KOPT-K1 (cell line): ENCODE data around the gene P4HTM.

Experiments used
- H3K27ac ChIP-seq: fragments of 200-600 bp; sonication (generic); 2 replicates; pipeline ENCODE4 v1.5.1; 2016; ENCODE audit warnings: antibody characterized with exemption, mild to moderate bottlenecking, low read depth, low read length; ENCODE audit not compliant: poor library complexity, severe bottlenecking
- H3K36me3 ChIP-seq: fragments of 200-600 bp; sonication (generic); 2 replicates; pipeline ENCODE4 v1.5.1; 2017; ENCODE audit warnings: antibody characterized with exemption, mild to moderate bottlenecking, low read length, moderate library complexity; ENCODE audit not compliant: insufficient read depth
- H3K9me3 ChIP-seq: fragments of 200-600 bp; sonication (generic); 2 replicates; pipeline ENCODE4 v1.5.1; 2017; ENCODE audit warnings: antibody characterized with exemption, low read length, mild to moderate bottlenecking; ENCODE audit not compliant: insufficient read depth, poor library complexity, severe bottlenecking

The P4HTM gene

GRCh38 chr3:49013113-49013737, 23.2 kb downstream of the P4HTM start:
- Histone ChIP-seq H3K36me3 (peaks cover 83% of the 10 kb centered on the region), H3K9me3 (no peaks in the 10 kb centered on the region), H3K27ac (no peak overlapping the region)

- Histone ChIP-seq H3K36me3 (peaks cover 75% of the 10 kb centered on the region), H3K27ac (no peak overlapping the region), H3K9me3 (no peaks in the 10 kb centered on the region)
These were observed 24.0 kb downstream of the P4HTM start for GRCh38 chr3:49013738-49014660.

GRCh38 chr3:49015072-49015471, 25.0 kb downstream of the P4HTM start:
- peaks cover 66% of the 10 kb centered on the region for H3K36me3 ChIP-seq
- H3K27ac ChIP-seq = no peak overlapping the region
- no peaks in the 10 kb centered on the region for H3K9me3 ChIP-seq

- H3K36me3 ChIP-seq = peaks cover 61% of the 10 kb centered on the region
- H3K9me3 ChIP-seq = no peaks in the 10 kb centered on the region
- no peak overlapping the region for H3K27ac ChIP-seq
These were observed 25.7 kb downstream of the P4HTM start for GRCh38 chr3:49015765-49016164.

- H3K36me3 ChIP-seq = peaks cover 53% of the 10 kb centered on the region
These were observed 26.6 kb downstream of the P4HTM start for GRCh38 chr3:49016414-49017228.

GRCh38 chr3:49017229-49017970, 27.4 kb downstream of the P4HTM start:
- peaks cover 45% of the 10 kb centered on the region for H3K36me3 ChIP-seq
- H3K27ac ChIP-seq = peak overlapping the region; percentile 62
- H3K9me3 ChIP-seq = no peaks in the 10 kb centered on the region

More at GRCh38 chr3:49016414-49017228, 26.6 kb downstream of the P4HTM start:
- no peak overlapping the region for H3K27ac ChIP-seq
- H3K9me3 ChIP-seq = no peaks in the 10 kb centered on the region

GRCh38 chr3:49017971-49018706, 28.1 kb downstream of the P4HTM start, which contains the start of gene DALRD3:
DALRD3 (minus strand) TSS chr3:49018580; CDS start chr3:49018564, 16 bp downstream.
- Histone ChIP-seq H3K36me3 (peaks cover 41% of the 10 kb centered on the region), H3K9me3 (no peaks in the 10 kb centered on the region), H3K27ac (peak within 1 kb of the TSS; percentile 62)

GRCh38 chr3:49018707-49019006, 28.6 kb downstream of the P4HTM start:
- H3K27ac ChIP-seq = peak overlapping the region; percentile 62

GRCh38 chr3:49019941-49020329, 29.9 kb downstream of the P4HTM start:
- no peaks in the 10 kb centered on the region for H3K9me3 ChIP-seq
- peaks cover 41% of the 10 kb centered on the region for H3K36me3 ChIP-seq
- peak overlapping the region; percentile 98 for H3K27ac ChIP-seq

More at GRCh38 chr3:49018707-49019006, 28.6 kb downstream of the P4HTM start:
- Histone ChIP-seq H3K9me3 (no peaks in the 10 kb centered on the region), H3K36me3 (peaks cover 41% of the 10 kb centered on the region)

GRCh38 chr3:49020330-49021212, 30.5 kb downstream of the P4HTM start:
- Histone ChIP-seq H3K9me3 (no peaks in the 10 kb centered on the region), H3K27ac (peak overlapping the region; percentile 98), H3K36me3 (peaks cover 41% of the 10 kb centered on the region)

- Histone ChIP-seq H3K36me3 (peaks cover 41% of the 10 kb centered on the region), H3K9me3 (no peaks in the 10 kb centered on the region), H3K27ac (peak overlapping the region; percentile 98)
These were observed 31.3 kb downstream of the P4HTM start for GRCh38 chr3:49021213-49021812.

- H3K36me3 ChIP-seq = peaks cover 42% of the 10 kb centered on the region
- H3K9me3 ChIP-seq = no peaks in the 10 kb centered on the region
- H3K27ac ChIP-seq = peak within 1 kb of the TSS; percentile 98
These were observed 32.0 kb downstream of the P4HTM start, which contains the start of gene NDUFAF3 for GRCh38 chr3:49021813-49022687. NDUFAF3 (plus strand) TSS chr3:49022121; CDS start chr3:49022145, 24 bp downstream.
